Measurements from ENCODE around the gene B4GAT1. TPM values are rescaled to one million over a fixed set of nuclear protein-coding genes. Genes with fewer than 3 reads are reported as not detected.
A peak's percentile ranks its signal among the peaks of the same experiment; 100 is the strongest.

B4GAT1 gene
- total and polyA plus RNA-seq, 2 of the 13 experiments (the other 11 are each of a cell fraction or from before 2014, with no cell fraction given) = 40.4 to 109 TPM

DNA sequence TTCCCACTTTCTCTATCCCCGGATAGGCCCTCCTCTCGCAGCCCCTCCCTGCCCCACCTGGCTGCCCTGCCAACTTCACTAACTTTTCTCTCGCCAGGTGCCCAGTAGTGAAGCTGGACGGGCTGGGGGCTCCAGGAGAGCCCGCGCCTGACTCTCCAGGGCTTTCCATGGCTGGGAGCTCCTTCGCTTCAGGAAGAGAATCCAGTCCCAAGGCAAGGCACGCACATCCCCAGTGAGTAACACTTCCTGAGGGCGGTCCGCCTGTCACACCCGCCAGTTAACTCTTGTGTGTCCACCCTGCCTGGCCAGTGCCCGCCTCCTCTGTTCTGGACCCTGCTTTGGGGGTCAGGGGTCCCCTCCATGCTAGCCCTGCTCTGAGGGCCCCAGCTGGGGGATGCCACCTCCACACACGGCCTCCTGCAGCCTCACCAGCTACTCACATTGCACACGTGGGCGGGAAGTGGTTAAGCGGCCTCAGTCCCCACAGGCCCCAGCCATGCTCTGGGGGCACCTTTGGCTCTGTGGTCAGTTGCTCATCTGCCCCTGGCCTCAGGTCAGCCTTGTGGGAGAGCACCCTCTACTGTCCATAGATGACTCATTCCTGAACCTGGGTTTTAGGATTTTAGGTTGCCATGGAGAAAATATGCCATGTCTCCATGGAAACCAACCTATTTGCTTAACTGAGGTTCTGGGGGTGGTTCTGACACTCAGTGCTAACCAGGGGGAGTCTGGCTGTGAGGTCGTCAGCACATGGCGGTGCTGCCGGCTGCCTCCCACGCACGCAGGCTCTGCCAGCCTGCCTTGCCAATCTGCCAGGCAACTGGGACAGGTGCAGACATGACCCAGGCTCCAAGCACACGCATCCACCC is 11.0 kb downstream of the B4GAT1 start, which contains the start of gene RIN1 (continued):
- TF ChIP-seq, protein P1, sequence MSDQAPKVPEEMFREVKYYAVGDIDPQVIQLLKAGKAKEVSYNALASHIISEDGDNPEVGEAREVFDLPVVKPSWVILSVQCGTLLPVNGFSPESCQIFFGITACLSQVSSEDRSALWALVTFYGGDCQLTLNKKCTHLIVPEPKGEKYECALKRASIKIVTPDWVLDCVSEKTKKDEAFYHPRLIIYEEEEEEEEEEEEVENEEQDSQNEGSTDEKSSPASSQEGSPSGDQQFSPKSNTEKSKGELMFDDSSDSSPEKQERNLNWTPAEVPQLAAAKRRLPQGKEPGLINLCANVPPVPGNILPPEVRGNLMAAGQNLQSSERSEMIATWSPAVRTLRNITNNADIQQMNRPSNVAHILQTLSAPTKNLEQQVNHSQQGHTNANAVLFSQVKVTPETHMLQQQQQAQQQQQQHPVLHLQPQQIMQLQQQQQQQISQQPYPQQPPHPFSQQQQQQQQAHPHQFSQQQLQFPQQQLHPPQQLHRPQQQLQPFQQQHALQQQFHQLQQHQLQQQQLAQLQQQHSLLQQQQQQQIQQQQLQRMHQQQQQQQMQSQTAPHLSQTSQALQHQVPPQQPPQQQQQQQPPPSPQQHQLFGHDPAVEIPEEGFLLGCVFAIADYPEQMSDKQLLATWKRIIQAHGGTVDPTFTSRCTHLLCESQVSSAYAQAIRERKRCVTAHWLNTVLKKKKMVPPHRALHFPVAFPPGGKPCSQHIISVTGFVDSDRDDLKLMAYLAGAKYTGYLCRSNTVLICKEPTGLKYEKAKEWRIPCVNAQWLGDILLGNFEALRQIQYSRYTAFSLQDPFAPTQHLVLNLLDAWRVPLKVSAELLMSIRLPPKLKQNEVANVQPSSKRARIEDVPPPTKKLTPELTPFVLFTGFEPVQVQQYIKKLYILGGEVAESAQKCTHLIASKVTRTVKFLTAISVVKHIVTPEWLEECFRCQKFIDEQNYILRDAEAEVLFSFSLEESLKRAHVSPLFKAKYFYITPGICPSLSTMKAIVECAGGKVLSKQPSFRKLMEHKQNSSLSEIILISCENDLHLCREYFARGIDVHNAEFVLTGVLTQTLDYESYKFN (CRISPR knock-in tag; conservative IDR thresholded peaks at IDR 0.05) = peak; percentile 89
- TF ChIP-seq GATAD1 (CRISPR knock-in tag; IDR thresholded peaks at IDR 0.05) (peak; percentile 80), FOXP4 (CRISPR knock-in tag; IDR thresholded peaks at IDR 0.05) (peak; percentile 60), ZNF382 (CRISPR knock-in tag; IDR thresholded peaks at IDR 0.05; ENCODE audit: borderline replicate concordance) (no peak), HNF4A (CRISPR knock-in tag; IDR thresholded peaks at IDR 0.05) (peak; percentile 68), CCAR2 (optimal IDR thresholded peaks at IDR 0.05; ENCODE audit: low read depth, low read length) (peak; percentile 69), PHB2 (IDR thresholded peaks at IDR 0.05; ENCODE audit: partially characterized antibody) (no peak), ZNF383 (CRISPR knock-in tag; IDR thresholded peaks at IDR 0.05; ENCODE audit: borderline replicate concordance) (no peak), FOXO1 (CRISPR knock-in tag; IDR thresholded peaks at IDR 0.05) (no peak), PTBP1 (IDR thresholded peaks at IDR 0.05; ENCODE audit: low read depth, low read length, poor library complexity, severe bottlenecking) (peak; percentile 62), NFATC3 (CRISPR knock-in tag; IDR thresholded peaks at IDR 0.05) (0 out of 2 replicates have a peak, but pooled peaks have one; percentile 56), RCOR2 (CRISPR knock-in tag; IDR thresholded peaks at IDR 0.05) (peak; percentile 87)
- TF ChIP-seq, protein P2, sequence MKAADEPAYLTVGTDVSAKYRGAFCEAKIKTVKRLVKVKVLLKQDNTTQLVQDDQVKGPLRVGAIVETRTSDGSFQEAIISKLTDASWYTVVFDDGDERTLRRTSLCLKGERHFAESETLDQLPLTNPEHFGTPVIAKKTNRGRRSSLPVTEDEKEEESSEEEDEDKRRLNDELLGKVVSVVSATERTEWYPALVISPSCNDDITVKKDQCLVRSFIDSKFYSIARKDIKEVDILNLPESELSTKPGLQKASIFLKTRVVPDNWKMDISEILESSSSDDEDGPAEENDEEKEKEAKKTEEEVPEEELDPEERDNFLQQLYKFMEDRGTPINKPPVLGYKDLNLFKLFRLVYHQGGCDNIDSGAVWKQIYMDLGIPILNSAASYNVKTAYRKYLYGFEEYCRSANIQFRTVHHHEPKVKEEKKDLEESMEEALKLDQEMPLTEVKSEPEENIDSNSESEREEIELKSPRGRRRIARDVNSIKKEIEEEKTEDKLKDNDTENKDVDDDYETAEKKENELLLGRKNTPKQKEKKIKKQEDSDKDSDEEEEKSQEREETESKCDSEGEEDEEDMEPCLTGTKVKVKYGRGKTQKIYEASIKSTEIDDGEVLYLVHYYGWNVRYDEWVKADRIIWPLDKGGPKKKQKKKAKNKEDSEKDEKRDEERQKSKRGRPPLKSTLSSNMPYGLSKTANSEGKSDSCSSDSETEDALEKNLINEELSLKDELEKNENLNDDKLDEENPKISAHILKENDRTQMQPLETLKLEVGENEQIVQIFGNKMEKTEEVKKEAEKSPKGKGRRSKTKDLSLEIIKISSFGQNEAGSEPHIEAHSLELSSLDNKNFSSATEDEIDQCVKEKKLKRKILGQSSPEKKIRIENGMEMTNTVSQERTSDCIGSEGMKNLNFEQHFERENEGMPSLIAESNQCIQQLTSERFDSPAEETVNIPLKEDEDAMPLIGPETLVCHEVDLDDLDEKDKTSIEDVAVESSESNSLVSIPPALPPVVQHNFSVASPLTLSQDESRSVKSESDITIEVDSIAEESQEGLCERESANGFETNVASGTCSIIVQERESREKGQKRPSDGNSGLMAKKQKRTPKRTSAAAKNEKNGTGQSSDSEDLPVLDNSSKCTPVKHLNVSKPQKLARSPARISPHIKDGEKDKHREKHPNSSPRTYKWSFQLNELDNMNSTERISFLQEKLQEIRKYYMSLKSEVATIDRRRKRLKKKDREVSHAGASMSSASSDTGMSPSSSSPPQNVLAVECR (CRISPR knock-in tag; IDR thresholded peaks at IDR 0.05; ENCODE audit: borderline replicate concordance) = peak; percentile 97; the same call in 1 of the 2 replicates
- TF ChIP-seq, protein P3, sequence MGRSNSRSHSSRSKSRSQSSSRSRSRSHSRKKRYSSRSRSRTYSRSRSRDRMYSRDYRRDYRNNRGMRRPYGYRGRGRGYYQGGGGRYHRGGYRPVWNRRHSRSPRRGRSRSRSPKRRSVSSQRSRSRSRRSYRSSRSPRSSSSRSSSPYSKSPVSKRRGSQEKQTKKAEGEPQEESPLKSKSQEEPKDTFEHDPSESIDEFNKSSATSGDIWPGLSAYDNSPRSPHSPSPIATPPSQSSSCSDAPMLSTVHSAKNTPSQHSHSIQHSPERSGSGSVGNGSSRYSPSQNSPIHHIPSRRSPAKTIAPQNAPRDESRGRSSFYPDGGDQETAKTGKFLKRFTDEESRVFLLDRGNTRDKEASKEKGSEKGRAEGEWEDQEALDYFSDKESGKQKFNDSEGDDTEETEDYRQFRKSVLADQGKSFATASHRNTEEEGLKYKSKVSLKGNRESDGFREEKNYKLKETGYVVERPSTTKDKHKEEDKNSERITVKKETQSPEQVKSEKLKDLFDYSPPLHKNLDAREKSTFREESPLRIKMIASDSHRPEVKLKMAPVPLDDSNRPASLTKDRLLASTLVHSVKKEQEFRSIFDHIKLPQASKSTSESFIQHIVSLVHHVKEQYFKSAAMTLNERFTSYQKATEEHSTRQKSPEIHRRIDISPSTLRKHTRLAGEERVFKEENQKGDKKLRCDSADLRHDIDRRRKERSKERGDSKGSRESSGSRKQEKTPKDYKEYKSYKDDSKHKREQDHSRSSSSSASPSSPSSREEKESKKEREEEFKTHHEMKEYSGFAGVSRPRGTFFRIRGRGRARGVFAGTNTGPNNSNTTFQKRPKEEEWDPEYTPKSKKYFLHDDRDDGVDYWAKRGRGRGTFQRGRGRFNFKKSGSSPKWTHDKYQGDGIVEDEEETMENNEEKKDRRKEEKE (IDR thresholded peaks at IDR 0.05) = no peak
